ENCODE measurements around the gene SEMG1. TPM values are rescaled to one million over a fixed set of nuclear protein-coding genes. Genes with fewer than 3 reads are reported as not detected.

SEMG1 gene
- total RNA-seq, 1 experiment from 2014 or later = 2.0 TPM

- no peak overlapping the region for H2AK5ac ChIP-seq (ENCODE audit: insufficient read length, low read length)
- no peak overlapping the region for H2BK20ac ChIP-seq (ENCODE audit: low read depth, low read length, poor library complexity, severe bottlenecking)
- H3K27ac ChIP-seq (ENCODE audit: insufficient read length, low read depth, low read length) = no peak overlapping the region
- no peak overlapping the region for H3K14ac ChIP-seq (ENCODE audit: insufficient read depth, low read length)
- H2BK12ac ChIP-seq (ENCODE audit: insufficient read length, low read depth, low read length) = no peak overlapping the region
- no peak overlapping the region for H2AFZ ChIP-seq (ENCODE audit: low read length)
- no peak overlapping the region for H3K4me2 ChIP-seq (ENCODE audit: insufficient read depth, insufficient read length, low read length)
- H3T11ph ChIP-seq (ENCODE audit: low read length) = no peak overlapping the region
- H4K8ac ChIP-seq (replicated peaks; ENCODE audit: insufficient read length, low read depth, low read length) = no peak overlapping the region
- no peaks in the 10 kb centered on the region for H3K9me3 ChIP-seq (ENCODE audit: control insufficient read depth, low read depth, low read length)
- H4K20me1 ChIP-seq (ENCODE audit: control insufficient read depth, insufficient read depth, insufficient read length) = no peaks in the 10 kb centered on the region
- no peak for TF ChIP-seq CTCF (conservative IDR thresholded peaks at IDR 0.05)
- no peak for DNase-seq
- H2BK5ac ChIP-seq (ENCODE audit: insufficient read length, low read length) = no peak overlapping the region
- Mint-ChIP-seq H3K9me3 (no peaks in the 10 kb centered on the region), H3K4me1 (peaks cover 8 to 10% of the 10 kb centered on the region in 2 experiments), H3K36me3 (ENCODE audit: insufficient read depth in 1 of 3, low read depth in 3 of 3) (no peaks in the 10 kb centered on the region; a peak in 1 of 7 replicates), H3K4me3 (no peak overlapping the region), H3K27me3 (ENCODE audit: low read depth) (peaks cover 6% of the 10 kb centered on the region), H3K27ac (no peak overlapping the region)
- no peak overlapping the region for H3K9ac ChIP-seq (ENCODE audit: extremely low read depth, insufficient read length, low read length)
- no peak overlapping the region for H3K56ac ChIP-seq (ENCODE audit: insufficient read length, low read depth, low read length)
- no peak overlapping the region for H3K4ac ChIP-seq (ENCODE audit: low read depth, low read length)
- no CpG with 5 or more reads among the region's 2 CpGs for WGBS (ENCODE audit: extremely low coverage, insufficient read length, low lambda C conversion rate)
- no peaks in the 10 kb centered on the region for H3K27me3 ChIP-seq (ENCODE audit: insufficient read depth, low read length)
- no peaks in the 10 kb centered on the region for H3K4me1 ChIP-seq (ENCODE audit: insufficient read depth, low read length)
- no peak overlapping the region for H4K5ac ChIP-seq (ENCODE audit: insufficient read length, low read depth, low read length)
- H3K23ac ChIP-seq (ENCODE audit: insufficient read length, low read depth, low read length) = no peak overlapping the region
- H2BK120ac ChIP-seq (ENCODE audit: low read depth, low read length, poor library complexity, severe bottlenecking) = no peak overlapping the region
- H3K23me2 ChIP-seq (ENCODE audit: insufficient read length, low read depth, low read length, poor library complexity, severe bottlenecking) = no peaks in the 10 kb centered on the region
- H4K91ac ChIP-seq (ENCODE audit: insufficient read length, low read depth, low read length) = no peak overlapping the region
- no peak overlapping the region for H3K18ac ChIP-seq (ENCODE audit: insufficient read length, low read depth, low read length)
- no peaks in the 10 kb centered on the region for H3K79me1 ChIP-seq (ENCODE audit: insufficient read depth, low read depth, low read length, poor library complexity, severe bottlenecking)
- no peak overlapping the region for H2BK15ac ChIP-seq (ENCODE audit: low read depth, low read length)
- H3K79me2 ChIP-seq (ENCODE audit: insufficient read depth, low read length) = no peaks in the 10 kb centered on the region
These were observed 13.5 kb upstream of the SEMG1 start for GRCh38 chr20:45193331-45193730.

All from H9 (cell line).